Measurements from ENCODE around the gene ZNF276. TPM values are rescaled to one million over a fixed set of nuclear protein-coding genes. Genes with fewer than 3 reads are reported as not detected.

ZNF276 gene
- total and polyA plus RNA-seq, 12 donors, result 9.3 to 84.5 (median 22.4) TPM

DNA sequence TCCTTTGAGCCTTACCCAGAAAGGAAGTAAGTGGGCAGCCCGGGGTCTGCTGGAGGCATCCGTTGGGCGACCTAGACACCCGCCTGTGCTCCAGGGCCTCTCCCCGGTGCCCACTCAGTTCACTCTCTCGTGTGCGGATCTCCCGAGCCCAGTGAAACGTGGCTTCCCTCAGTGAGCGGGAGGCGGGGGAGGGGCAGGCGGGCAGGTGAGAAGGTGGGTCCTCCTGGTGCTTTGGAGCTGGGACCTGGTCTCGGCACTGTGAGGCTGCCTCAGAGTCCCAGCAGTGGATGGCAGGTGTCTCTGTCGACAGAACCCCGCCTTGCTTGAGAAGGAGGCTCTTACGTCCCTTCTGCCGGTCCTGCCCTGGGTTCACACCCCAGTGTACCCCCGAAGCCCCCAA lies 8.0 kb downstream of the ZNF276 start:
- DNase-seq, result no peak
- TF ChIP-seq, protein P1, sequence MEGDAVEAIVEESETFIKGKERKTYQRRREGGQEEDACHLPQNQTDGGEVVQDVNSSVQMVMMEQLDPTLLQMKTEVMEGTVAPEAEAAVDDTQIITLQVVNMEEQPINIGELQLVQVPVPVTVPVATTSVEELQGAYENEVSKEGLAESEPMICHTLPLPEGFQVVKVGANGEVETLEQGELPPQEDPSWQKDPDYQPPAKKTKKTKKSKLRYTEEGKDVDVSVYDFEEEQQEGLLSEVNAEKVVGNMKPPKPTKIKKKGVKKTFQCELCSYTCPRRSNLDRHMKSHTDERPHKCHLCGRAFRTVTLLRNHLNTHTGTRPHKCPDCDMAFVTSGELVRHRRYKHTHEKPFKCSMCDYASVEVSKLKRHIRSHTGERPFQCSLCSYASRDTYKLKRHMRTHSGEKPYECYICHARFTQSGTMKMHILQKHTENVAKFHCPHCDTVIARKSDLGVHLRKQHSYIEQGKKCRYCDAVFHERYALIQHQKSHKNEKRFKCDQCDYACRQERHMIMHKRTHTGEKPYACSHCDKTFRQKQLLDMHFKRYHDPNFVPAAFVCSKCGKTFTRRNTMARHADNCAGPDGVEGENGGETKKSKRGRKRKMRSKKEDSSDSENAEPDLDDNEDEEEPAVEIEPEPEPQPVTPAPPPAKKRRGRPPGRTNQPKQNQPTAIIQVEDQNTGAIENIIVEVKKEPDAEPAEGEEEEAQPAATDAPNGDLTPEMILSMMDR (IDR thresholded peaks at IDR 0.05), result no peak
- no peak for TF ChIP-seq POLR2A (IDR thresholded peaks at IDR 0.05)
- peaks cover 0 to 82% of the 10 kb centered on the region in 2 donors for H3K36me3 ChIP-seq (replicated peaks in 1 of 2)
- intact Hi-C loops (cut with DNase I), result no loop called here
- 85 to 95% (median 92%) methylated on average over 12 to 18 of the region's 18 CpGs for WGBS, 4 donors
- no peak overlapping the region for H3K4me3 ChIP-seq
- no peak overlapping the region for H3K27ac ChIP-seq
- H3K9me3 ChIP-seq (replicated peaks in 1 of 3), result no peaks in the 10 kb centered on the region
- no peaks in the 10 kb centered on the region for H3K27me3 ChIP-seq
- H3K4me1 ChIP-seq (replicated peaks in 1 of 2), result peaks cover 0 to 5% of the 10 kb centered on the region in 2 donors

DNA sequence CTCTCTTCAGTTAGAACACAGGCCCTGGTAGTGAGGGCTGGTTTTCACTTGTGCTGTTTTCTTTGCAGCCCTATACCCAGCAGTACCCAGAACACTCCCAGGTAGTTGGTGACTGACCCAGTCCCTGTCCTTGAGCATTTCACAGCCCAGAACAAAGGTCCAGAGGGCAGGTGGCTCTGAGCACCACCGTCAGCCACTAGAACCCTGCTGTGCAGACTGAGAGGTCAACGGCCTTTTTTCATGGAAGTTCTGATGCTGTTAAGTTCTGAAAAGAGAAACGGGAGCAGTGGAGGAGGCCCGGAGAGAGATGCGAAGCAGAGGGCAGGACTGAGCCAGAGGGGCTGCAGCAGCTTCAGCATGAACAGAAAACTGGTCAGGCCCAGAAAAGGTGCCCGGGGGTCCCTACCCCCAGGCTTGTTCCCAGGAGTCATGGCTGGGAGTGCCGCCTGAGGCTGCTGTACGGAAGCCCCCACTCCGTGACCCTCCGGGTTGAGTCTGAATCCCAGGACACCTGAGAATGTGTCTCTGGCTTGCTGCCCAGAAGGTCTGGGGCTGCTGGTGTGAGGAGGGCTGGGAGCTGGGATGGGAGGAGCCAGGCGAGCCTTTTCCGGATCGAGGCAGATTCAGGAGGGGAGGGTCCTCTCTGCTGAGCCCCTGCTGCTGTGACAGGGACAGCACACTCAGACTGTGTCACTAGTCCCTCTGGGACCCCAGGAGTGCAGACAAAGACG lies 8.7 kb downstream of the ZNF276 start:
- Histone ChIP-seq H3K27me3 (no peaks in the 10 kb centered on the region), H3K36me3 (replicated peaks in 1 of 2) (peaks cover 0 to 85% of the 10 kb centered on the region in 2 donors), H3K4me3 (no peak overlapping the region), H3K9me3 (replicated peaks in 1 of 3) (no peaks in the 10 kb centered on the region), H3K4me1 (replicated peaks in 1 of 2) (no peaks in the 10 kb centered on the region), H3K27ac (no peak overlapping the region)
- WGBS, 4 donors, result 77 to 83% (median 80%) methylated on average over 9 to 14 of the region's 14 CpGs
- no peak for DNase-seq
- intact Hi-C loops (cut with DNase I), result no loop called here
- TF ChIP-seq, protein P1 (IDR thresholded peaks at IDR 0.05), result no peak
- no peak for TF ChIP-seq POLR2A (IDR thresholded peaks at IDR 0.05)

DNA sequence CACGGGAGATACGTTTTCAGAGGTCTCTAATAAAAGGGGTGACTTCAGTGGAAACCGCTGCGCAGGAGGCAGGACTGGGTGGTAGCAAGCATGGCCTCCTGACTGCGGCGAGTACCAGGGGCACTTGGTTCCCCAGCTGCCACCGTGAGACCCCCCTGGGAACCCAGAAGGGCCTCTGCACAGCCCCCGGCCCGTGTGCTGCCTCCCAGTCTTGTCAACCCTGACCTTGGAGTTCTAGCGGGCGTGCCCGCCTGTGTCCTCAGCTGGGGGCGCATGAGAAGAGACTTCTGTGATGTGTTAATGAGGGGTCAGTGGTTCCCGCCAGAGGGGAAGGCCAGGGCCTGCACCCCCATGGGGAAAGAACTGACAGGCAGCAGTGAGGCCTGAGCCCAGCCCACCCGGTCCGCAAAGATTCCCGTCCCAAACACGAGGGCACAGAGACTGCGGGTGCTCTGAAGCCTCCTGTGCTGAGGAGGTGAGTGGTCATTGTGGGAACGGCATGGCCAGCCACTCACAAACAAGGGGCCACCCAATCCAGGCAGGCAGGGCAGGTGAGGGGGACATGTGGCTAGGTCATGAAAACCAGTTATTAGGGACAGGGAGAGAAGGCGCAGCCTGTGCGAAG lies 9.4 kb downstream of the ZNF276 start:
- DNase-seq, result no peak
- intact Hi-C loops (cut with DNase I), result no loop called here
- Histone ChIP-seq H3K36me3 (replicated peaks in 1 of 2) (peaks cover 0 to 88% of the 10 kb centered on the region in 2 donors), H3K4me3 (no peak overlapping the region), H3K9me3 (replicated peaks in 1 of 3) (no peaks in the 10 kb centered on the region), H3K27me3 (no peaks in the 10 kb centered on the region), H3K27ac (no peak overlapping the region), H3K4me1 (replicated peaks in 1 of 2) (no peaks in the 10 kb centered on the region)
- no peak for TF ChIP-seq POLR2A (IDR thresholded peaks at IDR 0.05)
- TF ChIP-seq, protein P1 (IDR thresholded peaks at IDR 0.05), result no peak
- 81 to 100% (median 85%) methylated on average over 1 to 21 of the region's 22 CpGs for WGBS, 4 donors

DNA sequence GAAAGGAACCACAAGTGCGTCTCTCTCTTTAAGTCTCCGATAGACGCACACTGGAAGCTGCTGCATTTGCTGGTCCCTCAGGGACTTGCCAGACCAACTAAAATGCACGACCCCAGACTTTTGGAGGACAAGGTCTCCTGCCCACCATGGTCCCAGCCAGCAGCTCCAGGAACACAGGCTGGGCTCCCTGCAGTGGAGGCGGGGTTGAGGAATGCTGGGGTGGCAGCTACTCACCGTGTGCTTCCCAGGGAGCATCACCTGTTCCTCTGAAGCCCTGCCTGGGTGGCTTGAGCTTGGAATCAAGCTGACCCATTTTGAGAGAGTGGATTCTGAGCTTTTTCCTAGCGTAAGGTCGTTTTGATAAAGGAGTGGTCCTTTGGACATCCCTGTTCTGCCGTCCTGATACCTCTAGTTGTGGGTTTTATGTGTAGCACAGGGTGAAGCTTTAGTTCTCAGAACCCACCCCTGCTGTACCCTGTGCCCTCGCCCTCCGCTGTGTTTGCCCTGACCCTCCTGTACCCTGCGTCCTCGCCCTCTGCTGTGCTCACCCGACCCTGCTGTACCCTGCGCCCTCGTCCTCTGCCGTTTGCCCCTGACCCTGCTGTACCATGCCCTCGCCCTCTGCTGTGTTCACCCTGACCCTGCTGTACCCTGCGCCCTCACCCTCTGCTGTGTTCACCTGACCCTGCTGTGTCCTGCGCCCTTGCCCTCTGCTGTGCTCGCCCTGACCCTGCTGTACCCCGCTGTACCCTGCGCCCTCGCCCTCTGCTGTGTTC lies 11.0 kb downstream of the ZNF276 start:
- WGBS, 4 donors, result 88 to 93% (median 89%) methylated on average over 22 to 24 of the region's 24 CpGs
- TF ChIP-seq, protein P1 (IDR thresholded peaks at IDR 0.05), result no peak
- no peak for TF ChIP-seq POLR2A (IDR thresholded peaks at IDR 0.05)
- peaks cover 0 to 89% of the 10 kb centered on the region in 2 donors for H3K36me3 ChIP-seq (replicated peaks in 1 of 2)
- no peak overlapping the region for H3K4me3 ChIP-seq
- DNase-seq, result no peak
- H3K27me3 ChIP-seq, result no peaks in the 10 kb centered on the region
- no peaks in the 10 kb centered on the region for H3K9me3 ChIP-seq (replicated peaks in 1 of 3)
- intact Hi-C loops (cut with DNase I), result no loop called here
- no peaks in the 10 kb centered on the region for H3K4me1 ChIP-seq (replicated peaks in 1 of 2)
- no peak overlapping the region for H3K27ac ChIP-seq

Data from adrenal gland (tissue), 12 donors.